HG03095 (cell line): ENCODE measurements around the gene GPRC5B.

Experiments
- ATAC-seq: cut with Tn5 transposase; IDR thresholded peaks from one replicate; pipeline ENCODE4 v1.9.1; 2021; ENCODE audit warnings: moderate library complexity; ENCODE audit not compliant: unreplicated experiment

Gene GPRC5B, protein sequence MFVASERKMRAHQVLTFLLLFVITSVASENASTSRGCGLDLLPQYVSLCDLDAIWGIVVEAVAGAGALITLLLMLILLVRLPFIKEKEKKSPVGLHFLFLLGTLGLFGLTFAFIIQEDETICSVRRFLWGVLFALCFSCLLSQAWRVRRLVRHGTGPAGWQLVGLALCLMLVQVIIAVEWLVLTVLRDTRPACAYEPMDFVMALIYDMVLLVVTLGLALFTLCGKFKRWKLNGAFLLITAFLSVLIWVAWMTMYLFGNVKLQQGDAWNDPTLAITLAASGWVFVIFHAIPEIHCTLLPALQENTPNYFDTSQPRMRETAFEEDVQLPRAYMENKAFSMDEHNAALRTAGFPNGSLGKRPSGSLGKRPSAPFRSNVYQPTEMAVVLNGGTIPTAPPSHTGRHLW

DNA sequence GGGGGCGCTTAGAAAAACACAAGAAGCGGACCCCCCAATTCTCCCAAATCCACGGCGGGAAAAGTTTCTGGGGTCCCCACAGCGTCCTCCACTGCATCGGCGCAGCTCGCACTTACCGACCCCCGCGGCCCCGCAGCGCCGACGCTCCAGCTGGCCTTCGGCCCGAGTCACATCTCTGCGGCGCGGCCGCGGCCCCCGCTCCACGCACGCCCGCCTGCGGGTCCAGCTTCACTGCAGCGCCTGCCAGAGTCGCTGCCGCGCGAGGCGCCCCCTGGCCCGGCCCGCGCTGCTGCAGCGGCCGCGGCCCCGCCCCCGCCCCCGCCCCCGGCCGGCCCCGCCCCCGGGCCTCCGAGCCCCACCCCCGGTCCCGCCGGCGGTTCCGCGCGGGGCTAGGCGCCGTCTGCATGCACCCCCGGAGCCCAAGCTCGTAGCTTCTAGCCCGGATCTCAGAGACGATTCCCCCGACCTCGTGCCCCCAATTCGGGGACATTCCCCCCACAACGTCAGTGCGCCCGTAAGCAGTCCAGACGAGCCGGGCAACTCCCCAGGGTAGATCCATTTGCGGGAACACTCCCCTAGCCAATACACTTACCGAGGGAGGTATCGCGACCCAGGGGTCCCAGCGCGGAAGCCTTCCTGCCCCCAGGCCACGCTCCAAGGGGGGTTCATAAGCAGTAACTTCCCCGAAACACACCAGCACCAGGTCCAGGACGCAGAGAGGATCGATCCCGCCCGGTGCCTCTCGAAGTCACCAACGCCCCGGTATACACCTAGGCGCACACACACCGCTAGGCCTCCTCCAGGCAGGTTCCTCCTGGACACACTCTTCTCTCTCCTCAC, at the start of gene GPRC5B:
Gene GPRC5B, minus strand, starts transcription at position 238 of the 840 bp plus-strand sequence. CDS start 12,003 bp downstream, outside the sequence.
- ATAC-seq = no peak

DNA sequence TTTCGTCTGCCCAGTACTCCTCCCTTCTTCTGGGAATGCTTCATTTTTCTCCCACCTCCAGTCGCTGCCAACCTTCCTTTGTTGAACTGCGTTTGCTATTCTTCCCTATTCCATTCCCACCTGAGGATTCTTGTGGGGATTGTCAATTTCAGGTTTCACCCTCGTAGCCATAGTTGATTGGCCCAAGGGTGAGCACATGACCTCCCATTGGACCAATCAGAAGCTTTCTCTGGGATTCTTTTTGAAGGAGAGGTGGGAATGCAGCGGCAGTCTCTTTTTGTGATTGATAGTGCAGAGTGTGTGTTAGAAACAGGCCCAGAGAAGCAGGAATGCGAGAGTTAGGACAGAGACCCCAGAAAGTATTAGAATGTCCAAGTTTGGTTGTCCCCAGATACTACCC, 49.1 kb upstream of the GPRC5B start:
- ATAC-seq = no peak

DNA sequence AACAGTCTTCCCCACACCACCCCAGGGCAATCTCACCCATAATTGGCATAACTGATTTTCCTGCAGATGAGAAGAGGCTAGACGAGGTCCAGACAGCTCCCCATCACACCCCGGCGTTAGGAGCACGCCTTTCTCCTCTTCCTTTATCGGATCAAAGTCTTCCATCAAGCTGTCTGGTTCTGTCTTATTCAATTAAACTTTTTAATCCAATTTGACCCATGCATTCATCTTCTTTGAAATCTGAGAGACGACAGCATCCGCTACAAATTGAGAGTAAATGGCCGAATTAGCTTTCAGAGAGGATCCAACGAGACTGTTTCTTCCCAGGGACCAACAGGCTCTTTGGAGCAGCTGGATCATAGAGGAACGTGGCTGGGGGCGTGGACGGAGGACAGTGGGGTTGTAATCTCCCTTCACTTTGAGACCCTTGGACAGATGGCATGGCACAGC, 44.4 kb upstream of the GPRC5B start:
- no peak for ATAC-seq

DNA sequence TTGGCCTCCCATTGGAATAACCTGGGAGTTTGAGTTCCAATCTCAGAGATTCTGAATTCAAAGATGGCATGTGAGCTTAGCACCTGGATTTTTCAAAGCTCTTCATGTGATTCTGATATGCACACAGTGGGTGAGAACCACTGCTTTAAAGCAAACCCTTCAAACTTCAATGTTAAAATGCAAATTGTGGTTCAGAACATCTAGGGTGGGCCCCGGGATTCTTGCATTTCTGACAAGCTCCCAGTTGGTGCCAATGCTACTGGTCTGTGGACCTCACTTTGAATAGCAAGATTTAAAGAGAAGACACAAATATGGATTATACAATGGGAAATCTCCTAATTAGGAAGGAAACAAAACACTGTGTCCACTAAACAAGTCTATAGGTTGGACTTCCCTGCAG, 43.8 kb upstream of the GPRC5B start:
- ATAC-seq = no peak

DNA sequence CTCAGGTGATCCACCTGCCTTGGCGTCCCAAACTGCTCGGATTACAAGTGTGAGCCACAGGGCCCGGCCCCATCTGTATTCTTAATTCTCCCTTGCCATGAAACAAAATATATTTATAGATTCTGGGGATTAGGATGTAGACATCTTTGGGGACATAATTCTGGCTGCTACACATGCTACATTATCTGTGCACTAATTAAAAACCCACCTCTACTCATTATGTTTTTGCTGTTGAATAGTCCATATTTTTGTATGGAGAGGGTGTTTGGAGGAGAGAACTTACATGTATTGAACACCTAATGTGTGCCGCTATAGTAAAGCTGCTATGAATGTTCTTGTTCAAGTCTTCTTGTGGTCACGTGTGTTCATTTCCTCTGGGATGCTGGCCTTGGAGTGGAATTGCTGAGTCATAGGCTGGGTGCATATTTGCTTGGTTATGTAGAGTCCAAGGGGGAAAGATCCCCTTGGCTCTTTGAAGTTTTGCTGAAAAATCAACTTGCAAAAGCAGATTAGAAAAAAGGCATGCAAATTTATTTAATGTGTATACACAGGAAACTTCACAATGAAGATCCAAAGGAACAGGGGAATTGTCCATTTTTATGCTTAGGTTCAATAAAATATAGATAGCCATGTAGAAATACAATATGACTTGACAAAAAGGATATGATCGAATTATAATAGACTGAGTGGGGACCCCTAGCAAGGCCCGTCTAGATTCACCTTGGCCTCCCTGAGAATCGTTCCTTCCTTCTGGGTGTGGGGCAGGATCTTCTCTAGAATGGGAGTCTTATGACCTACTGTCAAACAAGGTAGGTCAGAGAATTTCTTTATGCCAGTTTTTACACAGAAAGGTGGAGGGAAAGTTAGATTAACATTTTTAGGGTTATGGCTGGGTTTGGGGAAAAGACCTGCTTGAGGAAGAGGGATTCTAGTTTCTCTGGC, 42.1 kb upstream of the GPRC5B start:
- ATAC-seq = no peak

DNA sequence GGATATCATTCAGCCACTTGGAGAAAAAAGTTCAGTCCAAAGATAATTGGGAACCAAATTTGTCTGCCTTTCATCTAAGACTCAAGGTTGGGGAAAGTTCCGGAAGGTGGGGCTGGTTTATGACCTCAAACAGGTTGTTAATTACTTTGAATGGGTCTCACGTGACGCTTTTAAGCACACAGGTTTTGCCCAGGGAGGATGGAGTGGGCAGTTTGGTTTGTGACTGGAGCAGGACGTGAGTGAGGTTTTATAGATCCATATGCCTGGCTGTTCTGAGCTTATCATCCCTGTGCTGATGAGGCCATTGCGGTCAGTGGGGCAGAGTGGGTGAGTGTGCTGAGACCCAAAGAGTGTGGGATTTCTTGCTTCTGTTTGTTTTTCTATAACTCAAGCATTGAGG, 38.7 kb upstream of the GPRC5B start:
- ATAC-seq = no peak

DNA sequence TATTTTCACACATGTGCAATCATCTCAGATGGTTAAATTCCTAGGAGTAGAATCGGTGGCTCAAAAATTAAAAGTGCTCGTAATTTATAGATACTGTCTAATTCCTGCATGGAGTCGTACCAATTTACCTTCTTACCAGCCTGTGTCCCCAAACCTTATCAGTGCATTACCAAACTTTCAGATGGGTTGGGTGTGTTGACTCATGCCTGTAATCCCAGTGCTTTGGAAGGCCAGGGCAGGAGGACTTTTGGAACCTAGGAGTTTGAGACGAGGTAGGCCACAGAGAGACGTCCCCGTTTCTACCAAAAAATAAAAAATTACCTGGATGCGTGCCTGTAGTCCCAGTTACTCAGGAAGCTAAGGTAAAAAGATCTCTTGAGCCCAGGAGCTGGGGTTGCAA, 34.5 kb upstream of the GPRC5B start:
- no peak for ATAC-seq

DNA sequence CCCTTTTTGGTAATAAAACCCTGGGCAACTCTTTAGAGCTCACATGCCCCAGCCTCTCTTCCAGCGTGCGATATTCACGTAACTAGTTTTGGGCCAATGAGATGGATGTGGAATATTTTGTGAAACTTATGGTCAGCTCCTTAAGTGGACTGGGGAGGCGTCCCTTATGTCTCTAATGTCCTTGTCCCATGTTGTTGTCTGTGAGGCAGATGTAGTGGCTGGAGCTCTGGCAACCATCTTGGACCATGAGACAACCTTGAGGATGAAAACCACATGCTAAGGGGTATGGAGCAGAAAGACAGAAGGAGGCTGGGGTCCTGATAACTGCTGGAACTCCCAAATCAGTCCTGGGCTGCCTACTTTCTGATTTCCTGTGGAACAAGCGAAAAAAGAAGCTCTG, 31.4 kb upstream of the GPRC5B start:
- no peak for ATAC-seq

DNA sequence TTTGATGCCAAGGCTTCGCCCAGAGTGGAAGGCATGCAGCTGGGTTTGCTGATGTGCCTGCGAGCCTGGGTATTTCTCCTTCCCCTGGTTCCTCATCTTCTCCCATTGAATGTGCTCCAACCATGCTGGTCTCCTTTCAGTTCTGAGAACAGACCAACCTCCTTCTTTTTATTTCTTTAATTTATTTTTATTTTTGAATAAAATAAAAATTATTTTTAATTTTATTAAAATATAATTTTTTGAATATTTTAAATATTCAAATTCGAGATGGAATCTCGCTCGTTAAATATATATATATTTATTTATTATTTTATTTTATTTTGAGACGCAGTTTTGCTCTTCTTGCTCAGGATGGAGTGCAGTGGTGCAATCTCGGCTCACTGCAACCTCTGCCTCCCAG, 30.2 kb upstream of the GPRC5B start:
- no peak for ATAC-seq

DNA sequence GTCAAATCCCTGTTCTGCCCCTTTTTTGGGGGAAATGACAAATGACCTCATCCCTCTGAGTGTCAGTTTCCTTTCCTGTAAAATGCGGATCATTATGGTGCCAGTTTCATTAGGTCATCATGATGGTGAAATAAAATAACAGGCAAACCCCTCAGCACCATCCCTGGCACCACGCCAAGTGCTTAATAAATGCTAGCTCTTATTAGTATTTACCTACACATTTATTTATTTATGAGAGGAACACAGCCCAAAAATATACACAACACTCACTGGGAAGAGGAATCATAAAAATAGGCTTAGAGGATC, 28.6 kb upstream of the GPRC5B start:
- no peak for ATAC-seq

DNA sequence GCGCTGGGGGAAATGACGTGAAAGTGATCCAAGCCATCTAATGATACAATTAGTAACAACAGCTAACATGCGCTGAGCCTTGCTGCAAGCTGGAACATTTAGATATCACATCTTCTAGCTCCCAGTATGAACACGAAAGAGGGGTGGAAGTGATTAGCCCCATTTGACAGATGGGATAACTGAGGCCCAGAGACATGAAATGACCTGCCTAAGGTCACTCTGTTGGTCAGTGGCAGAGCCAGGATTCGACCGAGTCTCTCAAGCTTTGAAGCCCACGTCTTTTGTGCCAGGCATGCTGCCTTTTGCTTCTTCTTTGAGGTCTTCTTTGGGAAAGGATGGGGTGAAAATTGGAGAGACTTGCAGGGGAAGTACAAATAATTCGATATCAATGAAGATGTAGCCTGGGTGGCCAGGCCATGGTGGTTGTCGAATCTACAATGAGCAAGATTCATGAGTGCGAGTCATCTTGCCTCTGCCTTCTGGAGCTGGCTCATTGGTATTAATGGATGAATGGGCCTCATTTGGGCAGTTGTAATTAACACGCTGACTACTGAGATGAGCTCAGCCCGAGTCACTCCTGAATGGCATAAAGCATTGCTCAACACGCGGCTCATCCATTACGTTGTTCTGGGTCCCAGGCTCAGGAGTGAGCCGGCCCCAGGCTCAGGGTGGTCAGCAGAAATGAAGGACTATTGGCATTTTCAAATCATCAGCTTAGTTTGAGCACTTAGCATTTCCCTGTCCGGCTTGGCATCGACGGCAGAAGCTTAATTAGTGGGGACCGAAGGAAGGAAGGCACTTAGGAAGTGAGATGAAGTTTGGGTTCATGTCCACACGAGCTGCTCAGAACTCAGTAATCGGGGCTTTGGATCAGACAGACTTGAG, 28.0 kb upstream of the GPRC5B start:
- ATAC-seq = no peak

DNA sequence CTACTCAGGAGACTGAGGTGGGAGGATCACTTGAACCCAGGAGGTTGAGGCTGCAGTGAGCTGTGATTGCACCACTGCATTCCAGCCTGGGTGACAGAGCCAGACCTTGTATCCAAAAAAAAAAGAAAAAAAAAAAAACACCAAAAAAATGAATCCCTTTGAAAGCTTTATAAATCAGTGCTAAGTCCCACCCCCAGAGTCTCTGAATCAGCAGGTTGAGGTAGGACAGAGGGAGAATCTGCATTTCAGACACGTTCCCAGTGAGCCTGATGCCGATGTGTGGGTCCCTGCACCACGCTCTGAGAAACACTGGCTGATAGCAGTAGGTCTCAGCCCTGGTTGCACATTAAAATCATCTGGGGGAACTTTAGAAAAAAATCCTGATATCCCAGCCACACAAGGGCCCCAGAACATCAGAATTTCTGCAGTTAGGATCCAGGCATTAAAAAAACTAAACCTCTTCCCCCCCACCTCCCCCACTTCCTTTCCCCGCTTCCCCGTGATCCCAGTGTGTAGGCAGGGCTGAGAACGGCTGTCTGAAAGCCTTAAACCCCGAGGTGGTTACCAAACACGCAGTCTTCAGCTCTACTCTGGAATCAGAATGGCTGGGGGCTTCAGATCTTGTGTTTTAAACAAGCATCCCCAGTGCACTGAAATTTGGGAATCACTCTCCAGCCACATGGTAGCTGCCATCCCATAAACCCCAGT, 27.3 kb upstream of the GPRC5B start:
- no peak for ATAC-seq

DNA sequence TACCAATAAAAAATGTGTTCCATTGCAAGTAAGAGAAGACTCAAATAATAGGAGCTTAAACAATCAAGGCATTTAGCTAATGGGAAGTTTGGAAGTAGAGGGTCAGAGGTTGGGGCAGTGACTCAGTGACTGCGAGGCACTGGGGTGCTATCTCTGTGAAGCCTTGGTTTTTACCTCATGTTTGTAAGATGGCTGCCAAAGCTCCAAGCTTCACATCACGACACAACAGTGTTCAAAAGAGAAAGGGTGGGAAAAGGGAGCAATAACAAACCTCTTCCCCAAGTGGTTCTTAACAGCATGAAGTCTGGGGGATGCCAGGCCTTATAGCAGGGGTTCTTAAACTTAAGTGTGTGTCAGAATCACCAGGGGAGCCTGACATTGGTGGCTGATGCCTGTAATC, 26.6 kb upstream of the GPRC5B start:
- ATAC-seq = no peak

DNA sequence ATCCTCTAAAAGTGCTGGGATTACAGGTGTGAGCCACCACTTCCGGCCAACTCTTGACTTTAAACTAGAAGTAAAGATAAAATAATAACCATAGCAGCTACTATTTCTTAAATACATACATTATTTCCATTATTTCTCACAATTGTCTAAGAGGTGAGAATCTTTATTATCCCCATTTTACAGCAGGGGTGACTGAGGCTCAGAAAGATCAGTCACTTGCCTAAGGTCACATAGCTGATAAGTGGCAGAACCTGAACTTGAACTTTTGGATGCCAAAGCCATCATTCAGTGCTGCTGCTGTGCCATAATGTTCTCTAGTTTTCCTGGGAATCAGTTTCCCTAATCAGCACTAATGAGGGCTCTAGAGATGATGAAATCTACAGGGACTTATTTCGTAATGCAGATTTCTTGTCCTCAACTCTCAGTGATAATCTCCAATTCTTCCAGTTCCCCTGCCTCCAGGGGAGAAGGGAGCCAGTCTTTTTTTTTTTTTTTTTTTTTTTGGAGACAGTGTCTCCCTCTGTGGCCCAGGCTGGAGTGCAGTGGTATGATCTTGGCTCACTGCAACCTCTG, 25.2 kb upstream of the GPRC5B start:
- ATAC-seq = no peak

DNA sequence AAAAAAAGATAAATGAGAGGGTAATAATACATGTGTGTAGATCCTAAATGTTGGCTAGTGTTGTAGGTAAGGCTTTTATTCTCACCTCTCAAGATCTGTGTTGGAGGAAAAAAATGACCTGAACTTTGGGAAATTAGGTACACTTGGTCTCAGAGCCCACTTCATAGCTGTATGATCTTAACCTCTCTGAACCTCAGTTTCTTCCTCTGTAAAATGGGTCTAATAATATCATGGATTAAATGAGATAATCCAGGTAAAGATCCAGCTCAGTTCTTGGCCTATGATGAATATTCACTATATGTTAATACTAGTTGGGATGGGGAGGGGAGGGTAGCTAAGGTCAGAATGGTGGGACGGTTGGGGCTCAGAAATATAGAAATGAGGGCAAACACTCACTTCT, 24.3 kb upstream of the GPRC5B start:
- no peak for ATAC-seq

DNA sequence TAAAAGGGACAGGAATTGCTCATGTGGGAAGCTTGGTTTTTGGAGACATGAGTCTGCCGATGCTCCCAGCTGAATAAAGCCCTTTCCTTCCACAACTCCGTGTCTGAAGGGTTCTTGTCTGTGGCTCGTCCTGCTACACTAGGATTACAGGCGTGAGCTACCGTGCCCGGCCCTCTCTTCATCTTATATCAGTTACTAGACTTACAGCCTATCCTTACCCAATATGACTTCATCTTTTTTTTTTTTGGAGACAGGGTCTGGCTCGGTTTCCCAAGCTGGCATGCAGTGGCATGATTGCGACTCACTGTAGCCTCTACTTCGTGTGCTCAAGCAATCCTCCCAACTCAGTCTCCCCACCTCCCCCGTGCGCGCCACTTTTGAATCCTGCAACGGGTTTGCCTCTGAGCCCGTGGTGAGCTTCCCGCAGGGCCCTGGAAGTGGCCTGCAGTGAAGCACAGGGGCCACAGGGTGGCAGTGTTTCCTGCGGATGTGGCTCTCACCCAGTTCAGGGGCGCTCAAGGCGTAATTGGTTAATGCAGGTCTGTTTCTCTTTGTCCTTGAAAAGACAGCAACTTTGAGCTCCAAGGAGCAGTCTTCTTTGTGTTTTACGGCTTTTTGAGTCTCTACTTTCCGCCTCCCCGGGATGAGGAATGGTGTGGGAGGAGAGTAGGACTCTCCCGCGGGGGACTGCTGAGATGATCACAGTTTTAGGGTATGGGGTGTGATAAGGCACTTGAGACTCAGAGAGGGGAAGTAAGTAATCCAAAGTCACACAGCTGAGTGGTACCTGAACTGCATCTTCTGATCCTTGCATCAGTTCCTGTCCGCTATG, 22.7 kb upstream of the GPRC5B start:
- ATAC-seq = no peak

DNA sequence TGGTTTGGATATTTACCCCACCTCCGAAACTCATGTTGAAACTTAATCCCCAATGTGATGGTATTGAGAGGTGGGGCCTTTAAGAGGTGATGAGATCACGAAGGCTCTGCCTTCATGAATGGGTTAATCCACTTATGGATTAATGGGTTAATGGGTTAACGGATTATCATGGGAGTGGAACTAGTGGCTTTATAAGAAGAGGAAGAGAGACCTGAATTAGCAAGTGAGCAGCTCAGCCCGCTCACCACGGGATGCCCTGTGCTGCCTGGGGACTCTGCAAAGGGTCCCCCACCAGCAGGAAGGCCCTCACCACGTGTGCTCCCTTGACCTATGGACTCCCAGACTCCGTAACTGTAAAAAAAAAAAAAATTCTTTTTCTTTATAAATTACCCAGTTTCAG, 16.5 kb upstream of the GPRC5B start:
- no peak for ATAC-seq

DNA sequence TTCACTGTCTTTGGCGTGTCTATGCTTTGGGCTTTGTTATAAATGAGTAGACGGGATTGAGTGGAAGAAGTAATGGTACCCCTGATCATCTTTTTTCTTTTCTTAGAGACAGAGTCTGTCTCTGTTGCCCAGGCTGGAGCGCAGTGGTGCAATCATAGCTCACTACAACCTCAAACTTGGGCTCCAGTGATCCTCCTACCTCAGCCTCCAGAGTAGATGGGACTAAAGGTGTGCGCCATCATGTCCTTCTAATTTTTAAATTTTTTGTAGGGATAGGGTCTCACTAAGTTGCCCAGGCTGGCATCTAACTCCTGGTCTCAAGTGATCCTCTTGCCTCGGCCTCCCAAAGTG, 14.9 kb upstream of the GPRC5B start:
- ATAC-seq = no peak
